ENCODE data around the gene MAP7D1.
"Not testable (repeated sequence)": the region's sequence is repeated elsewhere in the genome, so short reads cannot be mapped to it uniquely, and the experiment has no call there.

MAP7D1 gene

DNA sequence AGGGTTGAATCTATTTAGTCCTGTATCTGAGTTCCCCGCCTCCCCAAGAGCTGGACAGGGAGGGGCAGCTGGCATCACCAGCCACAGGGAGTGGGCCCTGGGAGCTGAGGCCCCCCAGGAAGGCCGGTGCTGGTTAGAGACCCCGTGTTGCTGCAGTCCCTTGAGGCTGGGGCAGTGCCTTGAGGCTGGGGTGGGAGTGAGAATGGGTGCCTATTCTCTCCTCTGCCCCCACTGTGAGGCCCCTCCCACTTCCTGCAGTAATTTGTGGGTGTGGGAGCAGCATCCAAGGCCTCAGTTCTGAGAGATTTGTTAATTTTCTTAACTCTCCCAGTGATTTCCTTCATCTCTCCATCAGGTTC, 4.1 kb upstream of the MAP7D1 start:
- DNase-seq (ENCODE audit: low read depth) = no peak

DNA sequence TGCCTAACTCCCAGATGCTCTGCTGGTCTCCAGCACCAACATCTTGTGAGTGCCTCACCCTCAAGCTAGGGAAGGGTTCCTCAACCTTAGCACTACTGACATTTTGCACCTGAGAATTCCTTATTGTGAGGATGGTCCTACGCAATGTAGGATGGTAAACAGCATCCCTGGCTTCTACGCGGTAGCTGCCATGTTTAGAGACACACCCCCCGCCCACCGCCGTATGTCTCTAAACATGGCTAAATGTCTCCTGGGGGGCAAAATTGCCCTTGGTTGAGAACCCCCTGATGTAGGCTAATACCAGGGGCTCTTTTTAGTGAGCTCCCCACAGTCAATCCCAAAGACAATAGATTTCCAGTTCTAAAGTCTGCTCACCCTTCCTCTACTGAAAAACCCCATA, 2.5 kb upstream of the MAP7D1 start:
- DNase-seq (ENCODE audit: low read depth) = no peak

- no peak for DNase-seq (ENCODE audit: low read depth)
Measured at GRCh38 chr1:36154335-36154734, 1.6 kb upstream of the MAP7D1 start.

GRCh38 chr1:36154765-36155407, 1.1 kb upstream of the MAP7D1 start:
- DNase-seq (ENCODE audit: low read depth) = no peak

- no peak for DNase-seq (ENCODE audit: low read depth)
Measured at GRCh38 chr1:36156329-36157114, 562 bp downstream of the MAP7D1 start.

DNA sequence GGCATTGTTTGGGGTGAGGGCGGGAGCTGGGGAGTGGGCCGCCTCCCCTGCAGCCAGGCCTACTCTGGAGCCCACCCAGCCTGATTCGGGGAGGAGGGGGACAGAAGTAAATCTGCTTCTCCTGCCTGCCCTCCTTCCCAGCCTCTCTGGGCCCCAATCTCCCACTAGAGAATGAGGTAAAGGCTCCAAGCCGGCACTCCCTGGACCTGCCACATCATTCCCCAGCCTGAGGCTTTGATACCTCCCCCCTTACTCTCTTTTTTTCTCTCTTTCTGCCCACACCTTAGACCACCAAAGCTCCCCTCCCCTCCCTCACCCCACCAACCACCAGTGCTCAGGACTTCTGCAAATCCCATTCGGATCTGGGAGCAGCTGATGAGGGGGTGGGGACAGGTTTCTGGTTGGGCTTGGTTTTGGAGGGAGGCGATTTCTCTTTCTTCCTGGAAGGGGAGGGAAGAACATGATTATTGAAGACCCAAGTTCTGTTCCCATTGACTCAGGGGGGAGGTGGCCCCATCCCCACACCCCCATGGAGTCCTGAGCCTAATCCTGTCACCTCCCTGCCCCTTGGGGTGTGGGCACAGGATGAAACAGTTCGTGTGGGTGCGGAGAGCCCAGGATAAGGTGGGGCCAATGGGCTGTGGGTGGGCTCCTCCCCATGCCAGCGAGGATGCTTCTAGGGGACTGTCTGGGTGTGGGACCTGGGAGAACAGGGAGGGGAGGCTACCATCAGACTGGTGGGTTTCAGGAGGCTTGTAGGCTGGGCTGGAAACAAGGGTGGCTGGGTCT, 1.3 kb downstream of the MAP7D1 start:
- DNase-seq (ENCODE audit: low read depth) = no peak

DNA sequence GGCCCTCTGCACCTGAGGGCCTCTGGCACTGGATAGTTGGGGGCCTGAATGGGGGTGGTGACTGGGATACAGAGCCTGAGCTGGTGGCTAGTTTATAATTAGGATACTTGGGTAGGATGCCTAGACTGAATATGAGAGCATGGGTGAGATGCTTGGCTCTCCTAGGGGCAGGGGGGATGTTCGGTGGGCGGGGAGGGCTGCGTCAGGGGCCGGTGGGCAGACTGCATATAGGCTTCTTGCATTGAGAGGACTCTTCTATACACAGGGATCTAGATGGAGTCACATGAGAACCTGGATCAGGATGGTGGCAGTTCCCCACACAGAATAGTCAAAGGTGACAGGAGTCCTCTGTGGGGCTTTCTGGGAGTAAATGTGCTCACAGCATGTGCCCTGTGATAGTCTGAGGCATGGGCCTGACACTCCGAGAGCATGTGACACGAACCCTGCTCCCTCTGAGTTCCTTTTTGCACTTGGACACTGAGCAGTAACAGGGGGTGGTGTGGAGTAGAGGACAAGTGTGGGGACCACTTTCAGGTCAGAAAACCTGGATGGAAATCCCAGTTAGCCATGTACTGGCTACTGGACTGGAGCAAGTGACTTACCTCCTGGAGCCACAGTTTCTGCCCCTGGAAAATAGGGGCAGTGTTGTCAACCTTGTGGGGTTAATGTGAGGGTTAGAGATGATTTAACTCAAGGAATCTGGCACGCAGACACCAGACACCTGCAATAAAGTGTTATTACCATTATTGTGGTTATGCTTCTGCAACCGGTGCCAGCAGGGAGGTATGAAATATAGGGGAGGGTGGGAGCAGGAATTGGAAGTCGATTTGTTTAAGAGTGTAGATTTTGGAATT, 2.2 kb downstream of the MAP7D1 start:
- no peak for DNase-seq (ENCODE audit: low read depth)

DNA sequence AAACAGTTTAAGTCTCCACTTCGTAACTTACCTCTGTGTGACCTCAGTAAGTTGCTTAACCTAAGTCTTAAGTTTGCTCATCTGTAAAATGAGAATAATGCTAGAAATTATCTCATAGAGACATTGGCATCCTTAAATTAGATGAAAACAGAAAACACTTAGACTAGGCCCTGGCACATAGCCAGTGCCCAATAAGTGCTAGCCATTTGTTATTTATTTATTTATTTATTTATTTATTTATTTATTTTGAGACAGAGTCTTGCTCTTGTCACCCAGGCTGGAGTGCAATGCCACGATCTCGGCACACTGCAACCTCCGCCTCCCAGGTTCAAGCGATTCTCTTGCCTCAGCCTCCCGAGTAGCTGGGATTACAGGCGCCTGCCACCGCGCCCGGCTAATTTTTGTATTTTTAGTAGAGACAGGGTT, 2.9 kb downstream of the MAP7D1 start:
- DNase-seq (ENCODE audit: low read depth) = not testable (repeated sequence)

GRCh38 chr1:36159614-36160387, 3.8 kb downstream of the MAP7D1 start:
- DNase-seq (ENCODE audit: low read depth) = no peak

GRCh38 chr1:36160388-36160948, 4.5 kb downstream of the MAP7D1 start:
- DNase-seq (ENCODE audit: low read depth) = no peak

GRCh38 chr1:36160949-36161485, 5.1 kb downstream of the MAP7D1 start:
- no peak for DNase-seq (ENCODE audit: low read depth)

GRCh38 chr1:36161641-36162531, 5.9 kb downstream of the MAP7D1 start:
- DNase-seq (ENCODE audit: low read depth) = no peak

GRCh38 chr1:36162680-36163239, 6.8 kb downstream of the MAP7D1 start:
- no peak for DNase-seq (ENCODE audit: low read depth)

GRCh38 chr1:36163426-36163825, 7.5 kb downstream of the MAP7D1 start:
- DNase-seq (ENCODE audit: low read depth) = no peak

DNA sequence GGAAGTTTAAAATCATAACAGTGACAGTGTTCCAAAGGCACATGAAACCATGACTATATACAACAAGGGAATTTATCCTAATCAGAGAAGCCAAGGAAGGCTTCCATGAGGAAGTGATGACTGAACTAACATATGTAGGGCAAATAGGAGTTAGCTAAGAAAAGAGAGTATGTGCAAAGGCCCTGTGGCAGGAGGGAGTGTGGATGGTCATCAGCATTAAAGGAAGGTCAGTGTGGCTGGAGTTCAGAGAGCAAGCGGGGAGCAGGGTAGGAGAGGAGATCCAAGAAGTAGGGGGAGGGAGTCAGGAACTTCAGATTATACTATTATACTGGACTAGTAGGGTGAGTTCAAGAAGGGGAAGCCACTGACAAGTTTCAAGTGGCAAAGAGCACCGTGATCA, 8.4 kb downstream of the MAP7D1 start:
- DNase-seq (ENCODE audit: low read depth) = no peak

DNA sequence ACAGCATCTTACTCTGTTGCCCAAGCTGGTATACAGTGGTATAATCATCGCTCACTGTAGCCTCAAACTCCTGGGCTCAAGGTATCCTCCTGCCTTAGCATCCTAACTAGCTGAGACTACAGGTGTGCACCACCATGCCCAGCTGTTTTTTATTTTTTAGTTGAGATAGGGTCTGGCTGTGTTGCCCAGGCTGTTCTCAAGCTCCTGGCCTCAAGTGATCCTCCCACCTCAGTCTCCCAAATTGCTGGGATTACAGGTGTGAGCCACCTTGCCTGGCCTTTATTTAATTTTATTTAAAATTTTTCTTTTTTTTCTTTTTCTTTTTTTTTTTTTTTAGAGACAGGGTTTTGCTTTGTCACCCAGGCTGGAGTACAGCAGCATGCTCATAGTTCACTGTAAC, 9.2 kb downstream of the MAP7D1 start:
- DNase-seq (ENCODE audit: low read depth) = no peak

- no peak for DNase-seq (ENCODE audit: low read depth)
Measured at GRCh38 chr1:36166136-36166535, 10.2 kb downstream of the MAP7D1 start.

- no peak for DNase-seq (ENCODE audit: low read depth)
Measured at GRCh38 chr1:36166938-36167905, 11.3 kb downstream of the MAP7D1 start.
